ENCODE data around the gene APOO. TPM values are rescaled to one million over a fixed set of nuclear protein-coding genes. Genes with fewer than 3 reads are reported as not detected.
"Not testable (repeated sequence)": the region's sequence is repeated elsewhere in the genome, so short reads cannot be mapped to it uniquely, and the experiment has no call there.

APOO gene
- total RNA-seq, 2 donors from 2014 or later: 1.5 to 5.1 TPM

- H3K27ac ChIP-seq: no peak overlapping the region
- no peaks in the 10 kb centered on the region for H3K27me3 ChIP-seq (replicated peaks; ENCODE audit: insufficient read depth)
- H3K4me3 ChIP-seq: no peak overlapping the region
- TF ChIP-seq CTCF (IDR thresholded peaks at IDR 0.05): no peak
- DNase-seq (ENCODE audit: low spot score): no peak
- no peak for ATAC-seq (ENCODE audit: insufficient number of reproducible peaks, low FRiP score, low read depth)
- no peaks in the 10 kb centered on the region for H3K36me3 ChIP-seq
- peaks cover 0 to 4% of the 10 kb centered on the region in 2 donors for H3K4me1 ChIP-seq (ENCODE audit: control insufficient read depth in 1 of 2, low read depth in 2 of 2)
- no peaks in the 10 kb centered on the region for H3K9me3 ChIP-seq
Observed at GRCh38 chrX:23879380-23880090, 28.2 kb downstream of the APOO start.

- Histone ChIP-seq H3K9me3 (no peaks in the 10 kb centered on the region), H3K4me3 (no peak overlapping the region), H3K27ac (no peak overlapping the region), H3K27me3 (replicated peaks; ENCODE audit: insufficient read depth) (no peaks in the 10 kb centered on the region), H3K36me3 (no peaks in the 10 kb centered on the region), H3K4me1 (ENCODE audit: control insufficient read depth in 1 of 2, low read depth in 2 of 2) (no peaks in the 10 kb centered on the region)
- TF ChIP-seq CTCF (IDR thresholded peaks at IDR 0.05): no peak
- no peak for DNase-seq (ENCODE audit: low spot score)
- ATAC-seq (ENCODE audit: insufficient number of reproducible peaks, low FRiP score, low read depth): no peak
Observed at GRCh38 chrX:23871905-23872546, 35.7 kb downstream of the APOO start.

- H3K4me1 ChIP-seq (ENCODE audit: control insufficient read depth in 1 of 2, low read depth in 2 of 2): no peaks in the 10 kb centered on the region
- DNase-seq (ENCODE audit: low spot score) (no peak), ATAC-seq (ENCODE audit: insufficient number of reproducible peaks, low FRiP score, low read depth) (no peak)
- no peaks in the 10 kb centered on the region for H3K27me3 ChIP-seq (replicated peaks; ENCODE audit: insufficient read depth)
- H3K36me3 ChIP-seq: no peaks in the 10 kb centered on the region
- H3K27ac ChIP-seq: no peak overlapping the region
- no peak for TF ChIP-seq CTCF (IDR thresholded peaks at IDR 0.05)
- no peak overlapping the region for H3K4me3 ChIP-seq
- H3K9me3 ChIP-seq: no peaks in the 10 kb centered on the region
Observed at GRCh38 chrX:23870041-23870440, 37.7 kb downstream of the APOO start.

- Histone ChIP-seq H3K4me1 (ENCODE audit: control insufficient read depth in 1 of 2, low read depth in 2 of 2) (no peaks in the 10 kb centered on the region), H3K9me3 (no peaks in the 10 kb centered on the region), H3K27me3 (replicated peaks; ENCODE audit: insufficient read depth) (no peaks in the 10 kb centered on the region), H3K27ac (no peak overlapping the region), H3K36me3 (no peaks in the 10 kb centered on the region), H3K4me3 (no peak overlapping the region)
- no peak for TF ChIP-seq CTCF (IDR thresholded peaks at IDR 0.05)
- ATAC-seq (ENCODE audit: insufficient number of reproducible peaks, low FRiP score, low read depth) (no peak), DNase-seq (ENCODE audit: low spot score) (no peak)
Observed at GRCh38 chrX:23864742-23865326, 42.9 kb downstream of the APOO start.

GRCh38 chrX:23861952-23862351 lies 45.8 kb downstream of the APOO start:
- H3K36me3 ChIP-seq; H3K9me3 ChIP-seq; H3K27me3 ChIP-seq (replicated peaks; ENCODE audit: insufficient read depth); DNase-seq (ENCODE audit: low spot score); H3K27ac ChIP-seq; H3K4me3 ChIP-seq; H3K4me1 ChIP-seq (ENCODE audit: control insufficient read depth in 1 of 2, low read depth in 2 of 2); ATAC-seq (ENCODE audit: insufficient number of reproducible peaks, low FRiP score, low read depth): not testable (repeated sequence)
